Endodermal cell (in vitro differentiated cells): ENCODE results near the gene PYROXD2. TPM values are rescaled to one million over a fixed set of nuclear protein-coding genes. Genes with fewer than 3 reads are reported as not detected.

ENCODE experiments used
- DNase-seq: peaks from one replicate; pipeline ENCODE4 v3.0.0-alpha.2; 2017
- H3K27ac ChIP-seq: 2 replicates; pipeline ENCODE4 v1.5.1; 2013; ENCODE audit warnings: mild to moderate bottlenecking, low read depth, low read length, moderate library complexity
- H3K27me3 ChIP-seq: 2 replicates; pipeline ENCODE4 v1.6.1; 2013; ENCODE audit warnings: mild to moderate bottlenecking, low read length, moderate library complexity; ENCODE audit not compliant: insufficient read depth, control insufficient read depth, poor library complexity, severe bottlenecking
- H3K36me3 ChIP-seq: 2 replicates; pipeline ENCODE4 v1.7.0; 2013; ENCODE audit warnings: mild to moderate bottlenecking, low read length, moderate library complexity; ENCODE audit not compliant: control insufficient read depth, insufficient read depth
- H3K4me1 ChIP-seq: one replicate; pipeline ENCODE4 v1.7.0; 2013; ENCODE audit warnings: low read length; ENCODE audit not compliant: control insufficient read depth, insufficient read depth
- H3K4me3 ChIP-seq: 2 replicates; pipeline ENCODE4 v1.5.1; 2013; ENCODE audit warnings: mild to moderate bottlenecking, low read length, moderate library complexity
- H3K9ac ChIP-seq: 2 replicates; pipeline ENCODE4 v1.6.1; 2013; ENCODE audit warnings: mild to moderate bottlenecking, low read length, moderate library complexity; ENCODE audit not compliant: poor library complexity, severe bottlenecking; ENCODE audit errors: extremely low read depth
- H3K9me3 ChIP-seq: 2 replicates; pipeline ENCODE4 v1.6.1; 2013; ENCODE audit warnings: mild to moderate bottlenecking, low read length, moderate library complexity; ENCODE audit not compliant: control insufficient read depth
- H3K27ac Mint-ChIP-seq: 2 replicates; pipeline ENCODE4 v1.8.0; 2020; ENCODE audit warnings: mixed read lengths
- H3K27me3 Mint-ChIP-seq: 2 replicates; pipeline ENCODE4 v1.8.0; 2021; ENCODE audit warnings: mild to moderate bottlenecking, mixed read lengths; ENCODE audit not compliant: insufficient read depth
- H3K36me3 Mint-ChIP-seq: 2 replicates; pipeline ENCODE4 v1.8.0; 2020; ENCODE audit warnings: low read depth, mixed read lengths
- H3K4me1 Mint-ChIP-seq: 2 replicates; pipeline ENCODE4 v1.8.0; 2020; ENCODE audit warnings: mixed read lengths
- H3K4me3 Mint-ChIP-seq: 2 replicates; pipeline ENCODE4 v1.8.0; 2020; ENCODE audit warnings: mild to moderate bottlenecking, moderate library complexity, mixed read lengths
- H3K9me3 Mint-ChIP-seq: 2 replicates; pipeline ENCODE4 v1.8.0; 2020; ENCODE audit warnings: mild to moderate bottlenecking, mixed read lengths
- WGBS, 2 experiments: methylation state at CpG; one replicate each; pipeline versions ENCODE4 v1.1.5 to v1.1.7; 2013; ENCODE audit warnings: missing lambda C conversion rate in 2 of 2, mixed read lengths in 1 of 2; ENCODE audit not compliant: insufficient coverage in 1 of 2, insufficient read length in 1 of 2; 5-methylcytosine and 5-hydroxymethylcytosine counted together
- total RNA-seq, 2 donors: library from RNA; stranded (reverse); fragmentation: NEBNext Ultra II Directional in 1 of 2; extraction: Animal tissue kit (Norgen Biotek cat#: 25700) in 1 of 2; gene quantifications; 2 replicates in 1 of 2; 3 replicates in 1 of 2; pipeline ENCODE4 v1.2.1, GENCODE V29; 2021
- TF ChIP-seq, protein P1 (sequence below): fragments of 200-600 bp; sonication (generic); conservative IDR thresholded peaks from 2 replicates; pipeline ENCODE4 v1.5.0; 2021; ENCODE audit warnings: antibody characterized with exemption, mild to moderate bottlenecking

PYROXD2 gene
- total RNA-seq, 2 donors from 2014 or later, result 9.2 to 9.5 TPM

GRCh38 chr10:98432330-98432729 lies 17.3 kb upstream of the PYROXD2 start:
- H3K36me3 Mint-ChIP-seq, result peaks cover 72% of the 10 kb centered on the region
- no peak overlapping the region for H3K4me3 Mint-ChIP-seq
- Histone ChIP-seq H3K4me1 (no peaks in the 10 kb centered on the region), H3K36me3 (peaks cover 65% of the 10 kb centered on the region), H3K4me3 (peak overlapping the region; percentile 8), H3K27me3 (no peaks in the 10 kb centered on the region), H3K9ac (no peak overlapping the region), H3K27ac (no peak overlapping the region), H3K9me3 (peaks cover 35% of the 10 kb centered on the region)
- no peak overlapping the region for H3K27ac Mint-ChIP-seq
- TF ChIP-seq, protein P1, sequence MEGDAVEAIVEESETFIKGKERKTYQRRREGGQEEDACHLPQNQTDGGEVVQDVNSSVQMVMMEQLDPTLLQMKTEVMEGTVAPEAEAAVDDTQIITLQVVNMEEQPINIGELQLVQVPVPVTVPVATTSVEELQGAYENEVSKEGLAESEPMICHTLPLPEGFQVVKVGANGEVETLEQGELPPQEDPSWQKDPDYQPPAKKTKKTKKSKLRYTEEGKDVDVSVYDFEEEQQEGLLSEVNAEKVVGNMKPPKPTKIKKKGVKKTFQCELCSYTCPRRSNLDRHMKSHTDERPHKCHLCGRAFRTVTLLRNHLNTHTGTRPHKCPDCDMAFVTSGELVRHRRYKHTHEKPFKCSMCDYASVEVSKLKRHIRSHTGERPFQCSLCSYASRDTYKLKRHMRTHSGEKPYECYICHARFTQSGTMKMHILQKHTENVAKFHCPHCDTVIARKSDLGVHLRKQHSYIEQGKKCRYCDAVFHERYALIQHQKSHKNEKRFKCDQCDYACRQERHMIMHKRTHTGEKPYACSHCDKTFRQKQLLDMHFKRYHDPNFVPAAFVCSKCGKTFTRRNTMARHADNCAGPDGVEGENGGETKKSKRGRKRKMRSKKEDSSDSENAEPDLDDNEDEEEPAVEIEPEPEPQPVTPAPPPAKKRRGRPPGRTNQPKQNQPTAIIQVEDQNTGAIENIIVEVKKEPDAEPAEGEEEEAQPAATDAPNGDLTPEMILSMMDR, result no peak
- no peaks in the 10 kb centered on the region for H3K27me3 Mint-ChIP-seq
- DNase-seq, result no peak
- peaks cover 30% of the 10 kb centered on the region for H3K9me3 Mint-ChIP-seq
- WGBS, 2 experiments, result 100% methylated on average over 1 of the region's 1 CpG; no CpG with 5 or more reads in 1 of the 2 experiments
- H3K4me1 Mint-ChIP-seq, result no peaks in the 10 kb centered on the region

DNA sequence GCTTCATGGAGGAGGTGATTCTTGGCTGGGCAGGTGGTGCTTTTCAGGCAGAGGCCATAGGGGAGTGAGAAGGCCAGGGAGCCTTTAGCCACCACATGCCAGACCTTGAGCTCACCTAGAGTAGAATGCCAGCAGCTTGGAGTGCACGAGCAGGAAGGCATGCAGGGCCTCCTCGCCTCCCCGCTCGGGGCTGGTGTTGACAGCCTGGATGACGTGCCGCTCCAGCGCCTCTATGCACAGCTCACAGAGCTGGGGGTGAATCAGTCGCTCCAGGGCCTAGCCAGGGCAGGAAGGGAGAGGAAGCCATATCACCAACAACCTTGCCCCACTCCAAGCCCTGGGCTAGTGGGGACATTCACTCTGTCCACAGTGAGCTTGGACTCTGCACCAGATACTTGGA lies 16.0 kb upstream of the PYROXD2 start:
- no peak overlapping the region for H3K27ac ChIP-seq
- no peak overlapping the region for H3K9ac ChIP-seq
- H3K4me3 ChIP-seq, result no peak overlapping the region
- H3K4me1 ChIP-seq, result no peaks in the 10 kb centered on the region
- 91% methylated on average over 8 of the region's 8 CpGs; no CpG with 5 or more reads in 1 of the 2 experiments for WGBS, 2 experiments
- Mint-ChIP-seq H3K36me3 (peaks cover 68% of the 10 kb centered on the region), H3K4me3 (no peak overlapping the region), H3K27me3 (no peaks in the 10 kb centered on the region), H3K27ac (no peak overlapping the region), H3K4me1 (no peaks in the 10 kb centered on the region), H3K9me3 (peaks cover 30% of the 10 kb centered on the region)
- DNase-seq, result no peak
- TF ChIP-seq, protein P1, result no peak
- peaks cover 35% of the 10 kb centered on the region for H3K9me3 ChIP-seq
- peaks cover 65% of the 10 kb centered on the region for H3K36me3 ChIP-seq
- H3K27me3 ChIP-seq, result no peaks in the 10 kb centered on the region

DNA sequence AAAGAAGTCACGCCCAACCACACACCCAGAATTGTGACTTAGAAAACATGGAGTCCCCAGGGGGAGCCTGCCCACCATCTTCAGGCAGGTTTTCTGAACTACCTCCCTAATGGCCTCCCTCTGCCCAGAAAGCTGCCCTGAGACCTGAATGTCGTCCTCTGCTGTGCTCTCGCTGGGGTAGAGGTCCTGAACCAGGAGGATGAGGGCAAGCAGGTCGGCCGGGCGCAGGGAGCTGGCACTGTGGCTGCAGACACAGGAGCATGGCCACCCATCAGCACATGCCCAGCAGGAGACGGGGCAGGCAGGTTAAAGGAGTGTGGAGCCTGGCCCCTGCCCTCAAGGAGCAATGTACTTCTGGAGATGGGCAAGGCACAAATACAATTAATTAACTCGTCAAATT lies 15.4 kb upstream of the PYROXD2 start:
- peaks cover 35% of the 10 kb centered on the region for H3K9me3 ChIP-seq
- DNase-seq, result no peak
- H3K27ac ChIP-seq, result no peak overlapping the region
- WGBS, 2 experiments, result 95 to 100% methylated on average over 2 to 8 of the region's 8 CpGs
- H3K4me1 Mint-ChIP-seq, result no peaks in the 10 kb centered on the region
- no peaks in the 10 kb centered on the region for H3K4me1 ChIP-seq
- no peaks in the 10 kb centered on the region for H3K27me3 ChIP-seq
- no peak overlapping the region for H3K4me3 ChIP-seq
- H3K9me3 Mint-ChIP-seq, result peaks cover 30% of the 10 kb centered on the region
- H3K9ac ChIP-seq, result no peak overlapping the region
- TF ChIP-seq, protein P1, result no peak
- H3K4me3 Mint-ChIP-seq, result no peak overlapping the region
- H3K27ac Mint-ChIP-seq, result no peak overlapping the region
- H3K36me3 ChIP-seq, result peaks cover 61% of the 10 kb centered on the region
- H3K27me3 Mint-ChIP-seq, result no peaks in the 10 kb centered on the region
- peaks cover 62% of the 10 kb centered on the region for H3K36me3 Mint-ChIP-seq
